ENCODE results near the gene RBSN. TPM values are rescaled to one million over a fixed set of nuclear protein-coding genes. Genes with fewer than 3 reads are reported as not detected.

The RBSN gene
- total RNA-seq, 1 donor from 2014 or later, result 16.5 TPM

DNA sequence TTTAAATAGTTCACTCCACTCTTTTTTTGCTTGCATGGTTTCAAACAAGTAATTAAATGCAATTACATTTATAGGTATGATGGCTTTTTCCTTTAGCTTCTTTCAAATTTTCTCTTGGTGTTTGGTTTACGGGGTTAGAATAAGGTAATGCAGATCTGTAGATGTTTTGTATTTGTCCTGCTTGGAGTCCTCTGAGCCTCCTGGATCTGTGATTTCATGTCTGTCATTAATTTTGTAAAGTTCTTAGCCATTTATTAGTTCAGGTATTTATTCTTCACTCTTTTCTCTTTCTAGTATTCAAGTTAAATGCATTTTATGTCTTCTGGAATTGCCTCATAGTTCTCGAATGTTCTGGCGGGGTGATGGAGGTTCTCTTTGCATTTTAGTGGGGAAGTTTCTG is 32.5 kb downstream of the RBSN start:
- intact Hi-C loops (cut with DNase I), result no loop called here
- no peak for DNase-seq (ENCODE audit: missing footprints)
- ATAC-seq, result no peak

DNA sequence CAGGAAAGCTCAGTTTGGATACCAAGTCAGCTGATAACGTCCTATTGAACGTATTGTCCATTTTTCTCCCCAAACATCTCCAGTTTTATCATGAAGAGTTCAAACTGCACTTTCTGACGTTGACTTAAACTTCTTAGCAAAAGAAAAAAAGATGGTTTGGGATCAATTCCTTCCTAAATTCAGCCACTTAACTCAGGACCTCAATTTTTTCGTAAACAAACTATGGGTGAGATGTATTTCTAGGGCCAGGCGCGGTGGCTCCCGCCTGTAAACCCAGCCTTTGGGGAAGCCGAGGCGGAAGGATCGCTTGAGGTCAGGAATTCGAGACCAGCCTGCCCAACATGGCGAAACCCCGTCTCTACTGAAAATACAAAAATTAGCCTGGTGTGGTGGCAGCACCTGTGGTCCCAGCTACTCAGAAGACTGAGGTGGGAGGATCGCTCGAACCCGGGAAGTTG is 33.4 kb downstream of the RBSN start:
- DNase-seq (ENCODE audit: missing footprints) (no peak), ATAC-seq (no peak)
- intact Hi-C loops (cut with DNase I), result loop anchor here (1.0 kb wide), 2 partner anchors 118 to 414 kb away; partner anchors contain the start of genes CCDC174 and NR2C2

DNA sequence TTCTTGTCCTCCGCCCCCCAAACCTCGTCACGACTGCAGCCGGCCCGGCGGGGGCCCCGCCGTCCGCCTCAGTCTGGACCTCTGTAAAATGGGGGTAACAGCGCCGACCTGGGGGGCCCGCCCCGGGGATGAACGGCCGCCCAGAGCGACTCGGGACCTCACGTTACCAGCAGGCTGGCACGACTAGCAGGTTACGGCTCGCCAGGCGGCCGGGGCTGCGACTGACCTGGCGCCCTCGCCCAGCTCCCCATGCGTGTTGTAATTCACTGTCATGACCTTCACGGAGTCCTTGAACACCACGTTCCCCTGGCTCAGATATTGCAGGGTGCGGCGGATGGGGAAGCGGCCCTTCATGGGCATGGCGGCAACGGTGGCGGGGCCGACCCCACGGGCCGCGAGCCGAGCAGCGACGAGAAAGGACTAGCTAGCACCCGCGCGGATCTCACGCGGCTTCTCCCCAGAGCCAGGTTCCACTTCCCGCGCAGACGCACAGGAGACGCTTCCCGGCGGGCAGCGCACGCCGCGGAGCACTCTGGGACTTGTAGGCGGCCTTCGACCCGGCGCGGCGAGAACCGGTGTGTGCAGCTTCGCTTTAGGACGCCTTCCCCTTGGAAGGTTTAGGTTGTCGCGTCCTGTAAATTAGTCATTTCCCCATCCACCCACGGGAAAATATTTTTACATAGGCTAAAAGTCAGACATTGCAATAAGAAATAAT is 34.0 kb downstream of the RBSN start, which contains the start of gene MRPS25:
Gene MRPS25 (minus strand): TSS at position 481 of the 715 bp plus-strand sequence. CDS start 121 bp downstream, at position 360.
- intact Hi-C loops (cut with DNase I), result loop anchor here (1.0 kb wide), 2 partner anchors 118 to 414 kb away; partner anchors contain the start of genes CCDC174 and NR2C2
- peak; percentile 98 for DNase-seq (ENCODE audit: missing footprints)
- ATAC-seq, result peak; percentile 98

DNA sequence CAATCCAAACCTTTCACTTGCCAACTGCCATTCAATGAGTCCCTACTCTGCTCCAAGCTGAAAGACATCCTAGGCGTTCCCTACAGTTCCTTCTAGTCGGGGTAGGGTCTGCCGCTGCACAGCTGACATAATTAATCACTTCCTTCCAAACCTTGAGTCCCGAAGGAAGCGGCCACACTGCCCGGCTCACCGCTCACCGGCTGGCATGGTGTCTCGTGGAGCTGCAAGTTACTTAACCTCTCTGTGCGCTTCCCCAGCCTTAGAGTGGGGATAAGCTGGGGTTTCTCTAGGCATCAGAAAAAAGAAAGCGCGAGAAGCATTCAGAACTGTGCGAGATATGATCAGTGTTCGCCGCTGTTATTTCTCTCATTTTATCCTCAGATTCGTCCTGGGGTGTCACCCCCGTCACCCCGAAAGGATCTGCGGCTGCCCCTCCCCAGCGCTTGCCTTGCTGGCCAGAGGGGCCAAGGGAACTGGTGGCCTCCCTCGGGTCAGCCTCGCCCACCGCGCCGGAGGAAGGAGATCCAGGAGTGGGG is 34.6 kb downstream of the RBSN start:
- intact Hi-C loops (cut with DNase I), result no loop called here
- ATAC-seq (peak; percentile 12), DNase-seq (ENCODE audit: missing footprints) (no peak)

DNA sequence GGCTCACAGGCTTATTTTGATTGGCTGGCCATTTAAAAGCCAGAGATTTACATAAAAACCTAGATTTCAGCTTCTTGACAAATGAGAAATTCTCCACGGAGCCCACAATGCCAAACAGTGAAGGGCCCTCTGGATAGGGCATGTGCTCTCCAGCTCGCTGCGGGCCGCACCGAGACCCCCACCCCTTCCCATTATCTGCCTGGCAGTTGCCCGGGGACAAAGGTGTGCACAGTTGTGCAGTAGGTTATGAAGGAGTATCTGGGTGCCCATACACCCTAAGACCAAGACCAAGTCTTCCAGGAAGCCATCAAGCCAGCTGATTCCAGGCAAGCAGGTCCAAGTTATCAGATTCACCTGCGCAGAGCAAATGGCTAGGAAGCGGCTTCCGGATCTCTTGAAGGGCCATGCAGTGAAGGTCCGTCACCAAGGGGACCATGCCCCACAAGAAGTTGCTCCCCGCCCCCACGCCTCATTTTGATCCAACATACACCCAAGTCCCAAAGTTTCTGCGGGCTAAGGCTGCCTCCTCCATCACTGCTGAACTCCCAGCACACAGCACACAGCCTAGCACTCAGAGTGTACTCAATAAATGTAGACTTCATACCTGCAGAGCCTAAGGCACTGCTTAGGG is 35.2 kb downstream of the RBSN start:
- intact Hi-C loops (cut with DNase I), result no loop called here
- peak; percentile 1 for ATAC-seq

DNA sequence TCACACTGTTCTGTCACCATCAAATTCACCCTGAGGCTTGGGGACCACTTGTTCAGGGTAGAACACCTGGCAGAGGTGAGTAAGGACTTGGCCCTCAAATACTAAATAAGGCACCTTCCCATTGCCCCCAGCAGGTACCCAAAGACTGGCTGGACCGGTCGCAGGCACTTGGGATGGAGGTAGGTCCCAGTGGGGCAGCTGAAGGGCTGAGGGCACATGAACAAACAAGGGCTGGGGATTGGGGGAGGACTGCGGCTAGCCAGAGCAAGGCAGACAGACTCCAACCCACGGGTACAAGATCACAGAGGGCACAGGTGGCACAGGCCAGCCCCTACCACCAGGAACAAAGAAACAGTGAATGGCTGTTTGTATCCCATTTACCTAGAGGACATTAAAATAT is 35.7 kb downstream of the RBSN start:
- no peak for DNase-seq (ENCODE audit: missing footprints)
- intact Hi-C loops (cut with DNase I), result no loop called here
- peak; percentile 30 for ATAC-seq

More for the DNA sequence above, 35.2 kb downstream of the RBSN start:
- DNase-seq (ENCODE audit: missing footprints), result no peak

DNA sequence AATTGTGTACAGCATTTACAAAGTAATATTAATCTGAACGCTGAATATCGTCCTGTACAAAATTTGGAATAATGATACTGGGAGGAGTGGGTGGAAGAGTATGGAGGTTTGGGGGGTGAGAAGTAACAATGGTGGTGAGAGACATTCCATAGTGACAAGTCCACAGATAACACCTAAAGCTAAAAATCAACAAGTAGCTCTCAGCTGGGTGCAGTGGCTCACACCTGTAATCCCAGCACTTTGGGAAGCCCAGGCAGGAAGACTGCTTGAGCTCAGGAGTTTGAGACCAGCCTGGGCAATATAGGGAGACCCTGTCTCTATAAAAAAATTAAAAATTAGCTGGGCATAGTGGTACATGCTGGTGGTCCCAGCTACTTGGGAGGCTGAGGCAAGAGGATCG is 38.9 kb downstream of the RBSN start:
- intact Hi-C loops (cut with DNase I), result no loop called here
- no peak for DNase-seq (ENCODE audit: missing footprints)

DNA sequence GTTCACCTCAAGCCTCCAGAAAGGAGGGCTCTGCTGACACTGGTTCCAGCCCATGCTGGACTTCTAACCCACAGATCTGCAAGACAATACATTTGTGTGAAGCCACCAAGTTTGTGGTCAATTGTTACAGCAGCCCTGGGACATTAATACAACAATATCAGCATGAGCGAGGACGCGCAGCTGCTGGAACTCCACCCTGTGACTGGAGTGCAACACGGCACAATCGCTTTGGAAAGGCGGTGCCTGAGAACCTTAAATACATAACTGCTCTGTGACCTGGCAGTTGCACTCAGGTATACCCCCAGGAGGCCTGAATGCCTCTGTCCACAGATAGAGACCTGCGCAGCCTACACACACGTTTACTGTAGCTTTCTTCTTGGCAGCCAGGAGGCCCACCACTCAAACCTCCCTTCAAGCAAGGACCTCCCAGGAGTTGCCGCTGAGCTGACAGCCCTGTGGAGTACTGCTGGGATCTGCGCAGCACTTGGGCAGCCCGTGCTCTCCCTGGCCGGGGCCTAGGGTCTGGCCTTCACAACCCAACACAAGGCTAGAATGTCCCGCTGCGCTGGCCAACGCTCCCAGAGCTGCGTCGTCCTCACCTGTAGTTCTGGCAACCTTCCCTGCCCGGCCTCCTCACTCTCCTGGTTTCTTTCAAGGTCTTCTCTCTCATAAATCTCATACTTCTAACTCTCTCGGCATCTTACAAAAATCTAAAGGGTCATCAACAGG is 42.1 kb downstream of the RBSN start:
- DNase-seq (ENCODE audit: missing footprints) (no peak), ATAC-seq (no peak)
- intact Hi-C loops (cut with DNase I), result no loop called here

More for the DNA sequence above, 38.9 kb downstream of the RBSN start:
- ATAC-seq, result no peak

DNA sequence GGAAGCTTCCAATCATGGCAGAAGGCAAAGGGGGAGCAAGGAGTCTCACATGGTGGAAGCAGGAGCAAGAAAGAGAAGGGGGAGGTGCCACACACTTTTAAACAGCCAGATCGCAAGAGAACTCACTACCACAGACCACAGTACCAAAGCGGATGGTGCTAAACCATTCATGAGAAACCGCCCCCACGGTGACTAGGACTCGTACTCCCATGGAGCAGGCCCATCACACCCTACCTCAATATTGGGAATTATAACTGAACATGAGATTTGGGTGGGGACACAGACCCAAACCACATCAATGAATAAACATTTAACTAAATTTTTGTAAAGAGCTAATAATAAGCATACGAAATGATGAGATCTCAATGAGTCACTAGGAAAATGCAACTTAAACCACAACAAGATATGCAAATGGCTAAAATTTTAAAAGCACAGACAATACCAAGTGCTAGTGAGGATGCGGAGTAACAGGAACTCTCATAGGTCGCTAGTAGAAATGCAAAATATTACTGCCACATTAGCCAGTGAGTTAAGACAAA is 43.9 kb downstream of the RBSN start:
- no peak for ATAC-seq
- DNase-seq (ENCODE audit: missing footprints), result no peak
- intact Hi-C loops (cut with DNase I), result no loop called here

DNA sequence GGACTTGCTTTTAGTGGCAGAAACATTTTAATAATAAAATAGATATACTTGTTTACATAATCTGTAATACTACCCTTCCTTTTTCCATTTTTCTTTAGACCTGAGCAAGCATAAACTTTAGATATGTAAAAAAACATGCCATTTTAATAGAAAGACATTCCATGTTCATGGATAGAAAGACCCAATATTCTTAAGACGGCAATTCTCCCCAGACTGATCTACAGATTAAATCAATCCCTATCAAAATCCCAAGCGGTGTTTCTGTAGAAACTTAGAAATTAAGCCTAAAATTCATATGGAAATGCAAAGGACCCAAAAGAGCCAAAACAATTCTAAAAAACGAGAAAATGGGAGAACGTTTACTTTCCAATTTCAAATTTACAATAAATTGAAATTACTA is 45.4 kb downstream of the RBSN start:
- ATAC-seq (no peak), DNase-seq (ENCODE audit: missing footprints) (no peak)
- intact Hi-C loops (cut with DNase I), result no loop called here

DNA sequence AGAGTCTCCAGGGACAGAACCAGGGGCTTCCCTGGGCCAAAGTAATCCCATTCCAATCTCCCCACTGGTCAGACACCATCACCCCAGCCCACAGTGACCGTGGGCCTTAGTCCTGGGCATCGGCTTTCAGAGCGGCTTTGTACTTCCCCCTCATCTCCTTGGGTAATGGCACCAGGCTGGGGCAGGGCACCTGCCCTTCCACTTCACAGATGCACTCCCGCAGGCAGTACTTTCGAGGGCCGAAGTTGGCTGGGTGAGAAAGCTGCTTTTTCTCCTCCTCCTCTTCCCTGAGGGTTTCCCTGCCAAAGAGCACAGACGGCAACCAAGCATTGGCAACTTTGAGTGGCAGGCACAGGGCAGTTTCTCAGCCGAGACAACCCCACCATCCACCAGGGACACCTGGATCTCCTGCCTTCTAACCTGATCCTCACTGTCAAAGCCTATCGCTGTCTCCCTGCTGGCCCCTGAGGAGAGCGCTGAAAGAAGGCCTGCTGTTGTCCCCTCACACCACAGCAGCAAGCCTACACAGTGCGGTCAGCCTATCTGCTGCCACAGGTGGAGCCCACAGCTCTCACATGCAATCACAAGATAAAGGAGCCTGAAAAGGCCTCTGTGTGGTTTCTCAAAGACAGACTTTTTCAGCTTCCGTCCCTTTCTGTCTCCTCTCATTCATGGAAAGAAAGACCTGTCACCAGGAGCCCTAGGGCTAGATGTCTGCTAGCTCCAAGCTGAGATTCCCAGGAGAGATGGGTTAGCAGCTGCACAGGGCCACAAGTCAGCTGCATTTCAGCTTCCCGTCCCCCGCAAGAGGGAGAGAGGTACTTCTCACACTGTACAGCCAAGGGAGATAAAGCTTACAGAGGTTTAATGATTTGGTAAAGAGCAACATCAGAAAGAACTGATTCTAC is 46.4 kb downstream of the RBSN start:
- no peak for DNase-seq (ENCODE audit: missing footprints)
- ATAC-seq, result no peak
- intact Hi-C loops (cut with DNase I), result no loop called here

DNA sequence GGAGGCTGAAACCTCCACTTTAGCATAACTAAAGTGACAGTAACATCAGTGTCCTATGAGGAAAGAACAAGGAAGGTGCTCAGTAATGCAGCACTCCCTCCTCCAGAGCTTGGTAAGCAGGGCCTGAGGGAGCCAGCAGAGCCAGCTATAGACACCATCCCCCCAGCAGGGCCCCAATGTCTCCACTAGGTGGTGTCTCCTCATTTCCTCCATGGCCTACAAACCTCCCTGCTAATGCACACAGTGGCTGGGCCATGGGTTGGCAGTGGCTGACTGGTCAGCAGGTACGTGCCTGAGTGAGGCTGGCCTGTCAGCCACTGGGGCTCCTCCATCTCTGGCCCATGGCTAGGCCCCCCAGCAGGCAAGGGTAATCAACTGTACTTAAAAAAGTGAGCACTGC is 47.4 kb downstream of the RBSN start:
- intact Hi-C loops (cut with DNase I), result no loop called here
- DNase-seq (ENCODE audit: missing footprints), result no peak
- ATAC-seq, result peak; percentile 35

DNA sequence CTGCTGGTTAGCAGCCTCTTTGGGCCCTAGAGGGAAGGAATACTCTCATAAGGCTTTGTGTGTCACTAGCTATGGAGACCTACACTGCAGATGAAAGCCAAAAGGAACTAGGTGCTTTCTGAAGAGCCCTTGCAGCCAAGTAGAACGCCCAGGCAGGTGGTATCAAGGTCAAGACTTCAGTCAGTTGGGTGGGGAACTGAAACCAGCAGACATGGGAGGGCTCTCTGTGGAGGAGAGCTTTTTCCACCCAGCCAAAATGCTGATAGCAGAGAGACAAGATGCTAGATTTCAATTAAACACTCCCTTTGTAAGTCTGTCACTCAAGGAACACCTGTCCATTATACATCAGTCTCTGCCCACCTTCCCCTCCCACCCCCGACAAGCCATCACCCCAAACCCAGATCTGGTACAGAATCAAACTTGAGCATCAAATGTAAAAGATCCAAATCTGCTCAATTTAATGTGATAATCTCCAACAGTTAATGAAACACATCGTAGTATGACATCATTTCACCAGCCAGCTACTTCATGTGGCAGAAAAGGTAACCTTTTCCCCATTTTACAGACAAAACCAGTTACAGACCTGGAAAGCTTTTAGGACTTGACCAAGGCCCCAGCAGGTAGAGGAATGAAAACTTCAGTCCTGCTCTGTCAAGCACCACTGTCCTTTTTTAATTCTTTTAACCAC is 48.4 kb downstream of the RBSN start:
- intact Hi-C loops (cut with DNase I), result no loop called here
- ATAC-seq, result no peak

DNA sequence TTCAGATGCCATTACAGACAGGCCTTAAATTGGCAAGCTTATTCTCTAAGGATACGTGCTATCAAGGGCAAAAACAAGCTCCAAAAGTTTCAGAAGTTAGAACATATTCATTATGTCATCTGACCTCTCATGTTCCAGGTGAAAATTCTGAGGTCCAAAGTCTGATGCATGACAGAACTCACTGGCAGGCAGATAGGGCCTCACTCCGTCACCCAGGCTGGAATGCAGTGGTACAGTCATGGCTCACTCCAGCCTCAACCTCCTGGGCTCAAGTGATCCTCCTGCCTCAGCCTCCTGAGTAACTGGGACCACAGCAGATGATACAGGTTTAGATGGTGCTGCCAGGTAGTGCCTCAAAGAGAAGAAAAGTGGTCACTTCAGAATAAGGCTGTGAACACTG is 49.4 kb downstream of the RBSN start:
- intact Hi-C loops (cut with DNase I), result loop anchor here (5.0 kb wide), 1 partner anchor 122 kb away; no protein-coding TSS in a partner anchor
- ATAC-seq, result no peak
- DNase-seq (ENCODE audit: missing footprints), result no peak

More for the DNA sequence above, 48.4 kb downstream of the RBSN start:
- no peak for DNase-seq (ENCODE audit: missing footprints)

DNA sequence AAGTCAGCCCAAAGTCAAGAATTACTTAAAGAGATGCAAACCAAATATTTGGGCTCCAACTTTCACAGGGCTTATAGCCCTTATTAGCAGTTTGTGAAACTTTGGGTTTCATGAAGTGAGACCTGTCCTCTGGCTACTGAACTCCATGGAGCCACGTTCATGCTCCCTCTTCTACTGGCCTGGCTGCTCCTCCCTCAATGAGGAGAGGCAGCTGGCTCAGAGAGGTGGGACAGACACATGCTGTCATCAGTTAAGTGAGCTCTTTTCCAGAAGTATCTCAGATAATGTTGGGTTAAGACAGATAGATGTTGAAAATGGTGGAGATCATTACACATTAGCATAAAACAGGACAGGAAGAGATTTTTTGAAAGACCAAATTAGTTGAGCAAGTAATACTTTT is 53.3 kb downstream of the RBSN start:
- DNase-seq (ENCODE audit: missing footprints) (no peak), ATAC-seq (peak; percentile 58)
- intact Hi-C loops (cut with DNase I), result loop anchor here (5.0 kb wide), 1 partner anchor 118 kb away; no protein-coding TSS in a partner anchor

DNA sequence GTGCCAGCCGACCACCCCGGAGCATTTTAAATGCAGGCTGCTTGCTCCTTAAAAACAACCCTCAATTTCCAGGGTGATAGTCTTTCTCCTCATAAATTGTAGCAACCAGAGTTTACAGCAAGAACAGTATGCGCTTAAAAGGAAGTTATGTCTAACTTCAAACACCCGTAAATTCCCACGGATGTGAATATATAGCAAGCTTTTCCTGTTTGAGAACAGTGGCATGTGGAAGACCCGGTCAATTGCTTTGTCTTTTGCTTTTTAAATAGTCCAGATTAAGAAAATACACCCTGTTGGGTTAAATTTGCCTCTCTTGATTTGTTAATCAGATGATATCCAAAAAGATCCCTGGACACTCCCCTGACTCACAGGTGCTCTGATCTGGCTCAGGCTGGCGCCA is 54.6 kb downstream of the RBSN start:
- ATAC-seq (no peak), DNase-seq (ENCODE audit: missing footprints) (no peak)
- intact Hi-C loops (cut with DNase I), result no loop called here

DNA sequence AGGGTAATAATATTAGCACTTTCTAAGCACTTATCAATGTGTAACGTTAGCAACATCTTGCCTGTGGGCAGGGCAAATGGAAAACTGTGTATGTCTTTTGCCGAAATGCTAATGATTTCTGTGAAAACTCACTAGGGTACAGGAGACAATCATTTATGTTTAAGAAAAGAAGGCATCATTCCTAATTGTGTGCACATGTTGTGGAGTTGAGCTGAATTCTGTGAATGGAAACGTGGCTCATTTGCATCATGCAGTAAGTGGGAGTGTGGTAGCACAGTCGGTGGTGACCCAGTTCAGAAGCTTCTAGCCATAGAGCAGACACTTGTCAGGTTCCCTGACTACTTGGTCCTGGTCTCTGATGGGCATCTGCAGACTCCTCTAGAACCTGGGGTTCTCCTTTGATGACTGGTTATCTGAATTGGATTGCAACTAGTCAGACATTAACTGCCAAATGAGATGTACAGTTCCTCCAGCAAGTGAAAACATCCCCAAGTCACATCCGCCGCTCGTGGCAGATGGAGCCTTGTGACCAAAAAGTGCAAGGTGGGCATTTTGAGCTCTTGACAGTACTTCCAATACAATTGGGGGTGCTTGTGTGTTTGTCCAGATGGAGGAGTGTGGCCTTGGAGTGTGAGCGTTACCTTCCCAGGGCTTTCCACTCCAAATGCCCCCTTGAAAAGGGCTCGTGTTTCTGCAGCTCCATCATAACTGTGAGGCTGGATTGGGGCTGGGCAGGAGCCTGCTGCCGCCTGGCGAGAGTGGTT is 55.4 kb downstream of the RBSN start:
- ATAC-seq (no peak), DNase-seq (ENCODE audit: missing footprints) (no peak)
- intact Hi-C loops (cut with DNase I), result no loop called here
